GM18511 (cell line): ENCODE data around the gene CNP.
"Not testable (repeated sequence)": the region's sequence is repeated elsewhere in the genome, so short reads cannot be mapped to it uniquely, and the experiment has no call there.

Source experiments
- ATAC-seq: cut with Tn5 transposase; IDR thresholded peaks from one replicate; pipeline ENCODE4 v1.9.1; 2021; ENCODE audit warnings: mild to moderate bottlenecking, moderate library complexity; ENCODE audit not compliant: unreplicated experiment

CNP gene

DNA sequence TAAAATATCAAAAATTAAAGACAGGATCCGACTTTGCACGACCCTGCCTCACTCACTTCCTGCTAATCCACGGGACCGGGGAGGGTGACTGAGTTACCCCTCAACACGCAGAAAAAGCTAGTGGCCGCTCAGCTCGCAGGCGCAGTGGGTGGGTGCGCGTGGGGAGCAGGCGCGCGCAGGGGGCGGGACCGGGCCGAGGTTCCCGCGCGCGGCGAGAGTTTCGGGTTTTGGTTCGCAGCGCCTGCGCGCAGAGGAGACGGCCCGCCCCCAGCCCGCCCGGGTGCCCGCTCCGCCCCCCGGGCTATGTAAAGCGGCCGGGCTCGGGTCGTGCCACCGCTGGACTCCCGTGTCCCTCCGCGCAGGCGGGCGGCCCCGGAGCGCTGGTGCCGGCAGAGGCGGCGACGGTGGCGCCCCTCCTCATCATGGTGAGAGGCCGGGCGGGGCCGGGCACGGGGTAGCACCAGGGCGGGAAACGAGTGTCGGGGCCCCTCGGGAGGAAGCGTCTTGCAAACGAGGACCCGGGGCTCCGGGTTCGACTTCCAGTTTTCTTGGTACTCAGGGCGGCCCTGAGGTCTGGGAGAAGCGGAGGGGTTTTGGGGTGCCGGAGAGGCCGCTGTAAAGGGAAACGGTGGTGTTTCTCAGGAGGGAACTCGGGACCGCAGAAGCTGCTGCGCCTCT, at the start of gene CNP:
Gene CNP (plus strand): TSS at position 333 of the 678 bp plus-strand sequence. CDS start 90 bp downstream, at position 423.
- ATAC-seq = peak; percentile 83

GRCh38 chr17:41917192-41917591, 49.4 kb upstream of the CNP start:
- no peak for ATAC-seq

GRCh38 chr17:41917679-41918313, 48.8 kb upstream of the CNP start:
- peak; percentile 15 for ATAC-seq

- peak; percentile 91 for ATAC-seq
Observed at GRCh38 chr17:41918314-41919164, 48.1 kb upstream of the CNP start, which contains the start of gene ACLY. Gene ACLY, minus strand, starts transcription at chr17:41918951. Its CDS starts 5,078 bp downstream, at chr17:41913873.

GRCh38 chr17:41919165-41919817, 47.3 kb upstream of the CNP start:
- ATAC-seq = no peak

DNA sequence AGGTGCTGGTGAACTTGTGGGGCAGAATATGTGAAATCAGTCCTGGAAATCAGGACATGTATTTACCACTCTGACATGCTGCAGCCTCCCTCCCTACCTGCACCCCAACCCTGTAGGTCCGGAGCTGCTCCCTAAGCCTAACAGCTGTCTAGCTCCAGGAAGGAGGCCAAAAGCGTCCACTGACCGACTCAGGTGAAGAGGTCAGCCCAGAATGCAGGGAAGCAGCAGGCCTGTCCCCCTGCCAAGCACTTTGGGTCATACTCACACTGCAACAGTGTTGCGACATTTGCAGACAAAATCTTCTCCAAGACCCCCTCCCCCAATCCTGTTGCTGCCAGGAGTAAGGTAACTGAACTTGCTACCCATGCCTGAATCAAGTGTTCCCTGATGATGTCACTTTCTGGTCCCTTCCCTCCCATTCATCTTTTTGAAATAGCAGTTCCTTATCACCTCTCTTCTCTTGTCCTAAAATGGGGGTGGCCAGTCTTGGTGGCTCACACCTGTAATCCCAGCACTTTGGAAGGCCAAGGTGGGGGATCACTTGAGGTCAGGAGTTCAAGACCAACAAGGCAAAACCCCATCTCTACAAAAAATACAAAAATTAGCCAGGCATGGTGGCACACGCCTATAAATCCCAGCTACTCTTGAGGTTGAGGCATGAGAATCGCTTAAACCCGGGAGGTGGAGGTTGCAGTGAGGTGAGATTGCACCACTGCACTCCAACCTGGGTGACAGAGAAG, 46.6 kb upstream of the CNP start:
- no peak for ATAC-seq

DNA sequence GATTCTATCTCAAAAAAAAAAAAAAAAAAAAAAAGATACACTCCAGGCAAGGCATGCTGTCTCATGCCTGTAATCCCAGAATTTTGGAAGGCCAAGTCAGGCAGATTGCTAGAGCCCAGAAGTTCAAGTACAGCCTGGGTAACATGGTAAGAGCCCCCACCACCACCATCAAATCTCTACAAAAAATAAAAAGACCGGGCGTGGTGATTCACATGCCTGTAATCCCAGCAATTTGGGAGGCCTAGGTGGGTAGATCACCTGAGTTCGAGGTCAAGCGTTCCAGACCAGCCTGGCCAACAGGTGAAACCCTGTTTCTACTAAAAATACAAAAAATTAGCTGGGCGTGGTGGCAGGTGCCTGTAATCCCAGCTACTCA, 46.0 kb upstream of the CNP start:
- ATAC-seq = no peak

- no peak for ATAC-seq
Observed at GRCh38 chr17:41925991-41926590, 40.5 kb upstream of the CNP start.

DNA sequence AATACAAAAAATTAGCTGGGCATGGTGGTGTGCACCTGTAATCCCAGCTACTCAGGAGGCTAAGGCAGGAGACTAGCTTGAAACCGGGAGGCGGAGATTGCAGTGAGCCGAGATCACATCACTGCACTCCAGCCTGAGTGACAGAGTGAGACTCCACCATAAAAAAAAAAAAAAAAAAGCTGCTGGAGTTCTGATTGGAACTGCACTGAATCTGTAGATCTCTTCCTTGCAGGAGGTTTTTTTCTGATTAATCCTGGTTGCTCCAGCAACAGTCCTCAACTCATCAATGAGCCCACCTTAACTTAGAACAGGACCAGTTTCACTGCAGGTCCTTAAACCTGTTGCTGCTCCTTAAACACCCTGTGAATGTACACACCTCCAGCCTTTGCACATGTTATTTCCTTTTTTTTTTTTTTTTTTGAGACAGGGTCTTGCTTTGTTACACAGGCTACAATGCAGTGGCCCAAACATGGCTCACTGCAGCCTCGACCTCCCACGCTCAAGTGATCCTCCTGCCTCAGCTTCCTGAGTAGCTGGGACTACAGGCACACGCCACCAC, 37.8 kb upstream of the CNP start:
- ATAC-seq = no peak

DNA sequence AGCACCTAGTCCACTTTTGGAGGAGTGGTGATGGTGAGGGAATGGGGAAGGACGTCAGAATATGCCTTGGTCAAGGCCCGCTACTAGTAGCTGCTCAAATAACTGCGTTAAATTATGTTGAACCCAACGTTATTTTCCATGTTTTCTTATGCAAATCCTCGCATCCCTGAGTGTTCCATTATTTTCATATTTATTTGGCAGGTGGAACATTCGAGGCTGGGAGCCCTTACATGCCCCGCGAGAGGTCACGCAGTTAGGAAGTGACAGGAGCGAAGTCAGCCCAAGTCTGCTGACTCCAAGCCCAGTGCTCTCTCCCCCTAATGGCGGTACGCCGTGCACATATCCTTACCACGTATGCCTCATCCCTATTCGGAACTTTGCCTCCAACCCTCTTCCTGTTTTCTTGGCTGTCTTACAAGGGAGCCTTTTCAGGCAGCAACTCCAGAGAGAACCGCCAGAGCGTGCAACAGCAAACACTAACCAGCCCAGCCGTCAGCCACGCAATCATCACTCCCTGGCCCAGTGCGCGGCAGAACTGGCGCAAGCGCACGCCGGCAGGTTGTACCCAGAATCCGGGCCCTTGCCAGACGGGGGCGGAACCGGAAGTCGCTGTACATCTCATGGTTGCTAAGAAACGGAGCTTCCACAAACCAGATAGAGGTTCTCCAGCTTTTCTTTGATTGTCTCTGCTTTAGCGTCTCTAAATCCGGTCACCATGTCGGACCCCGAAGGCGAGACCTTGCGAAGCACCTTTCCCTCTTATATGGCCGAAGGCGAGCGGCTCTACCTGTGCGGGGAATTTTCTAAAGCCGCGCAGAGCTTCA, 36.4 kb upstream of the CNP start, which contains the start of gene ODAD4:
Gene ODAD4 (plus strand): TSS at position 609 of the 824 bp plus-strand sequence. CDS start 107 bp downstream, at position 716.
- ATAC-seq = peak; percentile 98

DNA sequence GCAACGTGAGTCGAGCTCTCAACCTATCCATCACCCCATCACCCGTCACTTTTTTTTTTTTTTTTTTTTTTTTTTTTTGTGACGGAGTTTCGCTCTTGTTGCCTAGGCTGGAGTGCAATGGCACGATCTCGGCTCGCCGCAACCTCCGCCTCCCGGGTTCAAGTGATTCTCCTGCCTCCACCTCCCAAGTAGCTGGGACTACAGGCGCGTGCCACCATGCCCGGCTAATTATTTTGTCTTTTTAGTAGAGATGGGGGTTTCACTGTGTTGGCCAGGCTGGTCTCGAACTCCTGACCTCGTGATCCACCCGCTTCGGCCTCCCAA, 35.8 kb upstream of the CNP start:
- ATAC-seq = peak; percentile 40

DNA sequence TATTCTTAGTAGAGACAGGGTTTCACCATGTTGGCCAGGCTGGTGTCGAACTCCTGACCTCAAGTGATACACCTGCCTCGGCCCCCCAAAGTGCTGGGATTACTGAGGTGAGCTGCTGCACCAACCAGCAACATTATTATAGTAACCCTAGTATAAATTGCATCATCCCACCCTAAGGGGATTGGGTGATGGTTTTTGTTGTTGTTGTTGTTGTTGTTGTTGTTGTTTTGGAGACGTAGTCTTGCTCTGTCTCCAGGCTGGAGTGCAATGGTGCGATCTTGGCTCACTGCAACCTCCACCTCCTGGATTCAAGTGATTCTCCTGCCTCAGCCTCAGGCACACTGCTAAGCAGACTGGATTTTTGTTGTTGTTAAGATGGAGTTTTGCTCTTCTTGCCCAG, 34.9 kb upstream of the CNP start:
- ATAC-seq = not testable (repeated sequence)

- ATAC-seq = no peak
Observed at GRCh38 chr17:41932816-41933389, 33.7 kb upstream of the CNP start.

DNA sequence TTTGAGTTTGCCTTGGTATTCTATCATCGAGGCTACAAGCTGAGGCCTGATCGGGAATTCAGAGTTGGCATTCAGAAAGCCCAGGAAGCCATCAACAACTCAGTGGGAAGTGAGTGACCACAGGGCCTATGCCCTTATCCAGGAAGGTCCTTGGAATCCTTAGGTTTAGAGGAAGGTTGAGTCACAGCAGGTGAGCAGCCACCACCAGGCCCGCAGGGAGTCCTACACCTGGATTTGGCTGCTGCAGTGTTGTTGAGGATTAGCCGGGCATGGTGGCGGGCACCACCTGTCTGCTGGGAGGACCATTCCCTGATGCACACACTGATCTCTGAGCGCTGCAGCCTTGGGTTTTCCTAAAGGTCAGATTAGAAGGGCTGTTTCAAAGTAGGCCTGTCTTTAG, 31.0 kb upstream of the CNP start:
- ATAC-seq = no peak

DNA sequence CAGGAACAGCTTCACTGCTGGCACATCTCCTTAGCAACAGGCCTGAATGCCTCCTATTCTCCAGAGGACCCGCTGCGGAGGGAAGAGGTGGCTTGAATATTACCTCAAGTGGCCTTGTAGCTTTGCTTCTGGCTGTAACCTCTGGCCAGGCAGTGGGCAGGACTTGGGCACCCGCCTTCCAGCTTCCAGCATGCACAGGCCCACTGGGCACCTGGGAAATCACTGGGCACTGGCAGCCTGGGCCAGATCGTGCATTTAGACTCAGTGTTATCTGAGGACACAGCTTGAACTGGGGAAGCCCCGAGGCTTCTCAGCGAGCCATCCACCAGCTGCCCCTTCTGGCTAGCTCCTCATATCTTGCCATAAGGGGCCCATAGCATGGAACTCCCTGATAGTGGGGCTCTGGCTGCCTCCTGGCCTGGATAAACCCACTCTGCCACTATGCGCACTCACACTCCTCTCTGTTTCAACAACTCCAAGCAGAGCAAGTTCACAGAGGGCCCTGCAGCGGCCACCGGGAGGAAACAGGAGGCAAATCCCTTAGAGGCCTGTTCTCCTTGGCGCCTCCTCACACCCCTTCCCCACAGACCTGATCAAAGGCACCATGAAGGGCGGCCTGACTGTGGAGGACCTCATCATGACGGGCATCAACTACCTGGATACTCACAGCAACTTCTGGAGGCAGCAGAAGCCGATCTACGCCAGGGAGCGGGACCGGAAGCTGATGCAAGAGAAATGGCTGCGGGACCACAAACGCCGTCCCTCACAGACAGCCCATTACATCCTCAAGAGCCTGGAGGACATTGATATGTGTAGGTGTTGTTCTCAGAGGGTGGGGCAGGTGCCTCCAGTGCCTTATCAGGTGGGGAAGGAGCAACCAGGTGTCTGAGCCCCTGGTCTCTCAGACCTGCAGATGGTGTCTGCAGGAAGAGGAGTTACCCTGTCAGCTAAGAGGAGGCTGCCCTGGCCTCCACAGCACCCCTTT, 28.3 kb upstream of the CNP start:
- no peak for ATAC-seq

DNA sequence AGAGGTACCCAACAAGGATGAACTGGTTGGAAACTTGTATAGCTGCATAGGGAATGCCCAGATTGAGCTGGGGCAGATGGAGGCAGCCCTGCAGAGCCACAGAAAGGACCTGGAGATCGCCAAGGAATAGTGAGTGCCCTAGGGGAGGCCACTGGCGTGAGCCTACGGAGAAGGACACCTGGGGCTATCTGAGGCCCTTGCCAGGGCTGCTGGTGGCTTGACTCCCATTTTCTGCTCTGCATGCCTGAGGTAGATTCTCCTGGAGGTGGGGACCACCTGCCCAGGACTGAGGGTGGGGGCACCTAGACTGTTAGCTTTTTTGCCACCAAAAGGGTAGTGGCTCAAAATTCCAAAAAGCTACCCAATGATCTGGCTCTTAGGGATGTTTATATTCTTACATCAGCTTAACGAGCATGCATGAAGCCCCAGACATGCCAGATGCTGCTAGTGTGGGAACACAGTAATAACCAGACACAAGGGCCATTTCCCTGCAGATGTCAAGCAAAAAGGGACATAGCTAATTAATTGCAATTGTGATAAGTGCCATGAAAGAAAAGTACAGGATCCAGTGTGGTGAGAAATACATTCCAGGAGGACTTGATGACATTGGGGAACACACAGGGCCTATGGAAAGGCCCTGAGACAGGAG, 27.4 kb upstream of the CNP start:
- ATAC-seq = no peak

DNA sequence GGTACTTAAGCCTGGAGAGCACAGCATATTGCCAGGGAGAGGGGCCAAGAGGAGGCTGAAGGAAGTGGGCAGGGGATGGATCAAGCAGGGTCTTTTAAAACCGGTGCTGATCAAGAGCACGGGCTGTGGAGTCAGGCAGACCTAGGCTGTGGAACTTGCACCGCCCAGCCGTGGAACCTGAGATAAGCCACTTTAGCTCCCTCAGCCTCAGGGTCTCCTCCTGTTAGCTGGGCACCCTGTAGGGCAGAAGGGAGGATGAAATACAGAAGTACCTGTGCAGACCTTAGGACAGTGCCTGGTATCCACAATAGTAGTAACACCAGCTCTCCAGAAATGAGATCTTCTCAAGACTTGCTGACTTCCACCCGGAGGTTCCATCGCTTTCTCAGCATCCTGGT, 26.9 kb upstream of the CNP start:
- ATAC-seq = no peak
